ENCODE data around the gene TPST1. TPM values are rescaled to one million over a fixed set of nuclear protein-coding genes. Genes with fewer than 3 reads are reported as not detected.
A peak's percentile ranks its signal among the peaks of the same experiment; 100 is the strongest.

The TPST1 gene
- total RNA-seq, 1 experiment from 2014 or later, result 29.0 TPM

- DNase-seq (ENCODE audit: low read depth, low spot score), result no peak
- H3K9me3 ChIP-seq (ENCODE audit: control insufficient read depth, insufficient read depth, low read depth, low read length), result no peaks in the 10 kb centered on the region
- no peaks in the 10 kb centered on the region for H3K4me1 ChIP-seq (ENCODE audit: control insufficient read depth, insufficient read depth, low read length)
- H3K36me3 ChIP-seq (ENCODE audit: control insufficient read depth, insufficient read depth, low read length), result no peaks in the 10 kb centered on the region
- peak; percentile 47; the same call in 1 of the 2 replicates for ATAC-seq
- H3K27me3 ChIP-seq (ENCODE audit: control insufficient read depth, insufficient read depth, low read length), result no peaks in the 10 kb centered on the region
- POLR2A ChIA-PET, result no interaction called here
- no peak overlapping the region for H3K27ac ChIP-seq (ENCODE audit: low read length)
- intact Hi-C loops (cut with micrococcal nuclease; ENCODE audit: unreplicated experiment), result no loop called here
- no TSS peak for BruUV-seq (replicated peaks)
- no peak overlapping the region for H3K4me3 ChIP-seq (ENCODE audit: low read depth in 2 of 2, low read length in 2 of 2)
- CTCF ChIA-PET, result no interaction called here
- in situ Hi-C loops (cut with HindIII; ENCODE audit: low pct_unique_long_range_greater_than_20kb, low sequenced_read_pairs), result no loop called here
- TF ChIP-seq TCF7L2 (IDR thresholded peaks at IDR 0.05; ENCODE audit: low read depth, low read length), result no peak
- TF ChIP-seq POLR2AphosphoS5 (IDR thresholded peaks at IDR 0.05; ENCODE audit: low read depth, low read length), result no peak
- TF ChIP-seq CTCF (IDR thresholded peaks at IDR 0.05), result no peak
- no peak for TF ChIP-seq REST (IDR thresholded peaks at IDR 0.05; ENCODE audit: insufficient read depth in 1 of 2, low read depth in 2 of 2, low read length in 1 of 2)
- TF ChIP-seq SIN3A (IDR thresholded peaks at IDR 0.05; ENCODE audit: borderline replicate concordance, insufficient read depth, low read depth, low read length), result no peak
Measured at GRCh38 chr7:66377714-66378113, 172.6 kb downstream of the TPST1 start.

- no peak for DNase-seq (ENCODE audit: low read depth, low spot score)
- BruUV-seq (replicated peaks), result no TSS peak
- POLR2A ChIA-PET, result no interaction called here
- TF ChIP-seq TCF7L2 (IDR thresholded peaks at IDR 0.05; ENCODE audit: low read depth, low read length) (no peak), REST (IDR thresholded peaks at IDR 0.05; ENCODE audit: insufficient read depth in 1 of 2, low read depth in 2 of 2, low read length in 1 of 2) (no peak), POLR2AphosphoS5 (IDR thresholded peaks at IDR 0.05; ENCODE audit: low read depth, low read length) (no peak), CTCF (IDR thresholded peaks at IDR 0.05) (no peak), SIN3A (IDR thresholded peaks at IDR 0.05; ENCODE audit: borderline replicate concordance, insufficient read depth, low read depth, low read length) (no peak)
- Histone ChIP-seq H3K27me3 (ENCODE audit: control insufficient read depth, insufficient read depth, low read length) (no peaks in the 10 kb centered on the region), H3K9me3 (ENCODE audit: control insufficient read depth, insufficient read depth, low read depth, low read length) (no peaks in the 10 kb centered on the region), H3K4me1 (ENCODE audit: control insufficient read depth, insufficient read depth, low read length) (no peaks in the 10 kb centered on the region), H3K4me3 (ENCODE audit: low read depth in 2 of 2, low read length in 2 of 2) (no peak overlapping the region), H3K27ac (ENCODE audit: low read length) (no peak overlapping the region), H3K36me3 (ENCODE audit: control insufficient read depth, insufficient read depth, low read length) (no peaks in the 10 kb centered on the region)
- CTCF ChIA-PET, result no interaction called here
- intact Hi-C loops (cut with micrococcal nuclease; ENCODE audit: unreplicated experiment), result no loop called here
- no peak for ATAC-seq
- in situ Hi-C loops (cut with HindIII; ENCODE audit: low pct_unique_long_range_greater_than_20kb, low sequenced_read_pairs), result no loop called here
Measured at GRCh38 chr7:66379542-66380160, 174.5 kb downstream of the TPST1 start.
